ENCODE measurements around the gene WDR55.
"Not testable (repeated sequence)": the region's sequence is repeated elsewhere in the genome, so short reads cannot be mapped to it uniquely, and the experiment has no call there.

GRCh38 chr5:140716238-140716637 lies 51.5 kb downstream of the WDR55 start:
- not testable (repeated sequence) for TF ChIP-seq CTCF (IDR thresholded peaks at IDR 0.05); EZH2 (IDR thresholded peaks at IDR 0.05; ENCODE audit: borderline replicate concordance, insufficient read depth, low read depth, low read length, poor library complexity, severe bottlenecking)
